ES-I3 (cell line): ENCODE measurements around the gene MRTFB.
A peak's percentile ranks its signal among the peaks of the same experiment; 100 is the strongest.
"Not testable (repeated sequence)": the region's sequence is repeated elsewhere in the genome, so short reads cannot be mapped to it uniquely, and the experiment has no call there.

Experiments used
- H3K36me3 ChIP-seq: 2 replicates; pipeline ENCODE4 v1.6.1; 2013; ENCODE audit warnings: mild to moderate bottlenecking, low read length, control low read depth, moderate library complexity; ENCODE audit not compliant: insufficient read depth
- H3K4me1 ChIP-seq: 2 replicates; pipeline ENCODE4 v1.6.1; 2013; ENCODE audit warnings: mild to moderate bottlenecking, control low read depth, low read length; ENCODE audit not compliant: insufficient read depth
- H3K9ac ChIP-seq: 2 replicates; pipeline ENCODE4 v1.6.1; 2013; ENCODE audit warnings: low read depth, mild to moderate bottlenecking, low read length, moderate library complexity
- H3K9me3 ChIP-seq: 2 replicates; pipeline ENCODE4 v1.6.1; 2013; ENCODE audit warnings: mild to moderate bottlenecking, low read length, moderate library complexity; ENCODE audit not compliant: control insufficient read depth, insufficient read depth

Gene MRTFB

DNA sequence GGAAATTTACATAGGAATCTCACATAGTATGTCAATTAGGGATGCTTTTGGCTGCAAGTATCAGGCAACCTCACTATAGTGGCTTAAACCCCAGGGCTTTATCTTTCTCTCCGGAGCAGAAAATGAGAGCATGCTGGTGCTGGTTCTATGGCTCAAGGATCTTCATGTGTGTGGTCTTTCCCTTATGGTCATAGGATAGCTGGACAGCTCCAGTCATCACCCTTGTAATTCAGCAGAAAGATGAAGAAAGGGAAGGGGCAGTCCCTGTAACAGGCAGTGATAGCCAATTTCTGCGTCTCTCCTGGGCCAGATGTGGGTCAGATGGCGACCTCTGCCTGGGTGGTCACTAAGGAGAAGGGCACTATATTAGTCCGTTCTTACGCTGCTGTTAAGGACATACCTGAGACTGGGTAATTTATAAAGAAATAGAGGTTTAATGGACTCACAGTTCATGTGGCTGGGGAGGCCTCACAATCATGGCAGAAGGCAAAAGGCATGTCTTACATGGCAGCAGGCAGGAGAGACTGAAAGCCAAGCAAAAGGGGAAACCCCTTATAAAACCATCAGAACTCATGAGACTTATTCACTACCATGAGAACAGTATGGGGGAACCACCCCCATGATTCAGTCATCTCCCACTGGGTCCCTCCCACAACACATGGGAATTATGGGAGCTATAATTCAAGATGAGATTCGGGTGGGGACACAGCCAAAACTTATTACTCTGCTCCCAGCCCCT, 23.8 kb upstream of the MRTFB start:
- H3K9me3 ChIP-seq, H3K36me3 ChIP-seq, H3K9ac ChIP-seq: not testable (repeated sequence)
- H3K4me1 ChIP-seq = peaks cover 18% of the 10 kb centered on the region

DNA sequence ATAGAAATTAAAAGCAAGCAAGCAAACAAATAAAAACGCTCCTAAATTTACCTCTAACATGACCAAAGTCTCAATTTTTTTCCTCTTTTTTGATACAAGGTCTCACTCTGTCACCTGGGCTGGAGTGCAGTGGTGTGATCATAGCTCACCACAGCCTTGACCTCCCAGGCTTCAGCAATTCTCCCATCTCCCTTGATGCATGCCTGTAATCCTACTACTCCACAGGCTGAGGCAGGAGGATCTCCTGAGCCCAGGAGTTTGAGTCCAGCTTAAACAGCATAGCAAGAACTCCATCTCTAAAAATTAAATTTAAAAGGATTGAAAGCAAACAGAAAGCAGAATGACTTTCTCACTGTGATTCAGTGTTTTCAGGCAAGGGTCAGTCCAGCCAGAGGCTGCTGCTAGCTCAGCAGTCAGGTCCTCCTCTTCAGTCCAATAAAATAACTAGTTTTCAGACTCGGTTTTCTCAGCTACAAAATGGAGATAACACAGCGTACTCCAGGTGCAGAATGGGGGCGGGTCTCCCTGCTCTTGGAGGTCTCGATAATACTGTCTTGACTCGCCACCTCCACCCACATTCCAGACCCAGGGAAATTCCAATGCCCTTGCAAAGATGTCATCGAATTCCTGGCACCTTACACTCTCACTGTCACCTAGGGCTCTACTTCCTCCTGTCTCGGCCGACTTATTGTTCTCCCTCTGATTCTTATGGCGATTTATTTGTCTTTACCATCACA, 20.7 kb upstream of the MRTFB start:
- peak overlapping the region; percentile 28 for H3K9ac ChIP-seq

DNA sequence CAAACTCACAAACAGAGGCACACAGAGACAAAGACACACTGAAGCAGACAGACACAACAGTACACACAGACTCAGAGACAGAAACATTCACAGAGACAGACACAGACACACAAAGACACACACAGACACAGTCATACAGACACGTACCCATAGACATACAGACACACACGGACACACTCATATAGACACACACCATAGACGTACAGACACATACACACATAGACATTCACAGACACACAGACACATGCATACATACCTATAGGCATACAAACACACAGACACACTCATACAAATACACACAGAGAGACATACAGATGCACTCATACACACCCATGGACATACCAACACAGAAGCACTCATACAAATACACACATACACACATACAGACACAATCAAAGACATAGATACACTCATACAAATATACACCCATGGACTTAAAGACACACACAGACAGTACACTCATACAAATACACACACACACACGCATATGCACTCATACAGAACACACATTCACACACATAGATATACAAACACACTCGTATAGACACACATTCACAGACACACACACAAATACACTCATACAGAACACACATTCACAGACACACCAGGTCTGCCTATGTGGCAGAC, 19.9 kb upstream of the MRTFB start:
- Histone ChIP-seq H3K36me3 (no peaks in the 10 kb centered on the region), H3K4me1 (peaks cover 18% of the 10 kb centered on the region), H3K9ac (peak overlapping the region; percentile 2; the same call in 1 of the 2 replicates), H3K9me3 (no peaks in the 10 kb centered on the region; the same call in 1 of the 2 replicates)

More for the DNA sequence above, 20.7 kb upstream of the MRTFB start:
- Histone ChIP-seq H3K4me1 (peaks cover 18% of the 10 kb centered on the region), H3K9me3 (no peaks in the 10 kb centered on the region), H3K36me3 (no peaks in the 10 kb centered on the region)

DNA sequence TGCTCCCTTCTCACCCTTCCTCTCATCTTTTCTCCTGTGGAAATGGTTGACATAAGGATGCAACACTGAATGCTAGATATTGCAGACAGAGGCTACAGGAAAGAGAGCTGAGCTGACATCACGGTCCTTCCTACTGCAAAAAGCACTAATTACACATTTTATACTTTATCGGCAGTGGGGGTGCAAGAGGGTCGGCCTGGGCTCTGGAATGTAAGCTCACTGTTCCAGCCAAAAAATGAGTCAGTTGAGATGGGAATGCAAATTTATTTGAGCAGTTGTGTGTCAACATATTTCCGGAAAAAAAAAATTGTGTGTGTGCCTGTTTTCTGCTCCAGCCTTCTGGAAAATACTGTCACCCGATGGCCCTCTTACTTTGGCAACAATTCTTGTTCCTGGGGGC, 14.1 kb upstream of the MRTFB start:
- H3K4me1 ChIP-seq = no peaks in the 10 kb centered on the region
- H3K9ac ChIP-seq = no peak overlapping the region
- peaks cover 3% of the 10 kb centered on the region for H3K9me3 ChIP-seq
- no peaks in the 10 kb centered on the region for H3K36me3 ChIP-seq

DNA sequence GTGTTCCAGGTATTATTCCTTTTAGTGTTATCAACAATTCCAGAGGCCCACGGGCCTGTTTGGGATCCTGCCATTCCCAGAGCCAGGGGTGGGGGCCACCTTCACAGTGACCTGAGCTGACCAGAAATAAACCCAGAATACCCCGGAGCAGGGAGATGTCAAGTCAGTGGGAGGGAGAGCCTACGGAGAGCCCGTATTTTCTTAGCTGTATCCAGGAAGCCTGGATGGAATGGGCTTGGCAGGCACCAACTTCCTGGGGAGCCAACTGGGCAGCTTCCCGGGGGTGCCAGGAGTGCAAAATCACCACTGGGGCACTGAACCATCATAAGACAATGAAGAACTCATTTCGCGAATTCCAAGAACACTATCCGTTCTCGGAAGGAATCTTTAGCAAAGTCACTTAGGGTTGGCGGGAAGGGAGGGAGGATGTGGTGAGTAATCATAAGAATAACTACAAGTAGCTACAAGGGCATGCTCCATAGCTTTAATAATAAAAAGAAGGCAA, 13.2 kb upstream of the MRTFB start:
- H3K9me3 ChIP-seq = peaks cover 3% of the 10 kb centered on the region
- no peaks in the 10 kb centered on the region for H3K4me1 ChIP-seq
- H3K36me3 ChIP-seq = no peaks in the 10 kb centered on the region
- H3K9ac ChIP-seq = no peak overlapping the region

DNA sequence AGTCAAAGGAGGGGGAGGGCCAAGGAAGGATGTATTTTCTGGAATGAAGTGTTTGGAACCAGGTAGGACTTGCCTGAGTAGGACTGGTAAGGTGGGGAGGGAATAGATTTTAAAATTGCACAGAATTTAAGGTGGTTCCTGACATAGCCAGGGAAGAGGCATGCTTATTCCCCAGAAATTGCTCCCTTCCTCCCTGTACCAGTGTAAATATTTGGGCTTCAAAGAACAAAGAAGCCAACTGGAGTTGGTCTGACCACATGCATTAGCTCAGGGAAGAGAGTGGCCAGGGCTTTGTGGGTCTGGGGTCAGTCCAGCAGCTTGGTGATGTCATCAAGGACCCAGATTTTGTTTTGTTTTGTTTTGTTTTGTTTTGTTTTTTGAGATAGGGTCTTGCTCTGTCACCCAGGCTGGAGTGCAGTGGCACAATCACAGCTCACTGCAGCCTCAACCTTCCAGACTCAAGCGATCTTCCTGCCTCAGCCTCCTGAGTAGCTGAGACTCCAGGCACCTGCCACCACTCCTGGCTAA, 9.3 kb upstream of the MRTFB start:
- Histone ChIP-seq H3K9me3 (peaks cover 3% of the 10 kb centered on the region), H3K9ac (no peak overlapping the region), H3K4me1 (no peaks in the 10 kb centered on the region), H3K36me3 (no peaks in the 10 kb centered on the region)

- H3K36me3 ChIP-seq = no peaks in the 10 kb centered on the region
- no peaks in the 10 kb centered on the region for H3K4me1 ChIP-seq
- no peaks in the 10 kb centered on the region for H3K9me3 ChIP-seq
- H3K9ac ChIP-seq = no peak overlapping the region
Observed at GRCh38 chr16:14062261-14062660, 8.9 kb upstream of the MRTFB start.

DNA sequence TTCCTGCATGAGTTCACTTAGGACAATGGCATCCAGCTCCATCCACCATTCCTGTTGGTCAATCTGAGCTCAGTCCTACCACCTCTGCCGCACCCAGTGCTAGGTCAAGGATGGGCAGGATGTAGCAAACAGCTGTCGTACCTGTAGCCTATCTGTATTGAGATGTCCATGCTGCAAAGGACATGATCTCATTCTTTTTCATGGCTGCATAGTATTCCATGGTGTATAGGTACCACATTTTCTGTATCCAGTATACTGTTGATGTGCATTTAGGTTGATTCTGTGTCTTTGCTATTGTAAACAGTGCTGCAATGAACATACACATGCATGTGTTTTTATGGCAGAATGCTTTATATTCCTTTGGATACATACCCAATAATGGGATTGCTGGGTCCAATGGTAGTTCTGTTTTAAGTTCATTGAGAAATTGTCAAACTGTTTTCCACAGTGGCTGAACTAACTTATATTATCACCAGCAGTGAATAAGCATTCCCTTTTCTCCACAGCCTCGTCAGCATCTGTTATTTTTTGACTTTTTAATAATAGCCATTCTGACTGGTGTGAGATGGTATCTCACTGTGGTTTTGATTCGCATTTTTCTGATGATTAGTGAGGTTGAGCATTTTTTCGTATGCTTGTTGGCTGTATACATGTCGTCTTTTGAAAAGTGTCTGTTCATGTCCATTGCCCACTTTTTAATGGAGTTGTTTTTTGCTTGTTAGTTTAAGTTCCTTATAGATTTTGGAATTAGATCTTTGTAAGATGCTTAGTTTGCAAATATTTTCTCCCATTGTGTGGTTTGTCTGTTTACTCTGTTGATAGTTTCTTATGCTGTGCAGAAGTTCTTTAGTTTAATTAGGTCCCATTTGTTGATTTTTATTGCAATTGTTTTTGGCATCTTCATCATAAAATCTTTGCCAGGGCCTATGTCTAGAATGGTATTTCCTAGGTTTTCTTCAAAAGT, 7.2 kb upstream of the MRTFB start:
- Histone ChIP-seq H3K36me3 (no peaks in the 10 kb centered on the region), H3K9ac (no peak overlapping the region), H3K9me3 (no peaks in the 10 kb centered on the region), H3K4me1 (no peaks in the 10 kb centered on the region)

GRCh38 chr16:14069818-14070217, 1.3 kb upstream of the MRTFB start:
- Histone ChIP-seq H3K36me3 (no peaks in the 10 kb centered on the region), H3K9me3 (no peaks in the 10 kb centered on the region), H3K9ac (no peak overlapping the region), H3K4me1 (no peaks in the 10 kb centered on the region)

- Histone ChIP-seq H3K36me3 (0 out of 2 replicates have a peak, but pooled peaks cover 3% of the 10 kb centered on the region), H3K9me3 (no peaks in the 10 kb centered on the region), H3K4me1 (no peaks in the 10 kb centered on the region), H3K9ac (peak overlapping the region; percentile 76)
Observed at GRCh38 chr16:14070555-14070876, 603 bp upstream of the MRTFB start.

DNA sequence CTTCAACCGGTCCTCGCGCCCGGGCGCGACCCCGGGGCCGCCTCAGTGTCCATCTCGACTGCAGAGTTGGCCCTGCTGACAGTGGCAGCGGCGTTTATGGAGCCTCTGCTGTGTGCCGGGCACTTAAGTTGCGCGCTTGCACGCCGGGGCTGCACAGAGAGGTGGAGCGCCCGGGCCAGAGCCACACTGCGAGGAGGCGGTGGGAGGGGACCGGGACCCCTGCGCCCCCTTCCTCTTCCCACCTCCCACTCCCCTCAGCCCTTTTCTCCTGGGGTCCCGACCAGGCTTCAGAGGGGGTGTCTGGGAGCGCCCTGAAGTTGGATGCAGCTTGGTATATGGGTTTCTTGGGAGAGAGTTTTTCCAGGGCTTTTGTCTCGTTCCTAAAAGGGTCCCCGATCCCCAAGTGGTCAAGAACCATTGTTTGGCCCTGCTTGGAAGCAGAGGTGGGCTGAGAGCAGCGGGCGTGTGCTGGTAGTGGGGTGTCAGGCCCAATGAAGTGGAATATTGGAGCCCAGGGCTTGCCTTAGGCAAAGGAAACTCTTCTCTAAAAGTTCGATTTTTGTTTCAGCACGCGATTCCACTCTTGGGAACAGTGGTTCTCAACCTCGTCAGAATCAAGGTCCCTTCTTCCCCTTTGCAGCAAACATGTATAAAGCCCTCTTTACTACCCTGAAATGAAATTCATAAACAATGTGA, 605 bp downstream of the MRTFB start:
- Histone ChIP-seq H3K9ac (peak overlapping the region; percentile 76), H3K36me3 (0 out of 2 replicates have a peak, but pooled peaks cover 3% of the 10 kb centered on the region), H3K4me1 (no peaks in the 10 kb centered on the region), H3K9me3 (no peaks in the 10 kb centered on the region)

DNA sequence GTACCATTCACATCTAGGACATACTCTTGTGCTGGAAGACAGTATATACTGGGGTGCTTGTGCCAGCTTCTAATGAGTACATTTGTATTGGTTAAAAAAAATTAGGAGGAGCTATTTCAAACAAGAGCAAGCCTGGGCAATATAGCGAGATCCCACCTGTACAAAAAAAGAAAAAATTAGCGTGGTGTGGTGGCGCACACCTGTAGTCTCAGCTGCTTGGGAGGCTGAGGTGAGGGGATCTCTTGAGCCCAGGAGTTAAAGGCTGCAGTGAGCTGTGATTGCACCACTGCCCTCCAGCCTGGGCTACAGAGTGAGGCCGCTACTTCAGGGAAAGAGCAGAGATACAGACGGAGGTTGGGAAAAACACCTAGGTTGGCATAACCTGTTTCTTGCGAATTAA, 1.2 kb downstream of the MRTFB start:
- peak overlapping the region; percentile 76; the same call in 1 of the 2 replicates for H3K9ac ChIP-seq
- H3K4me1 ChIP-seq = no peaks in the 10 kb centered on the region
- no peaks in the 10 kb centered on the region for H3K9me3 ChIP-seq
- H3K36me3 ChIP-seq = 0 out of 2 replicates have a peak, but pooled peaks cover 3% of the 10 kb centered on the region

- Histone ChIP-seq H3K9me3 (no peaks in the 10 kb centered on the region), H3K36me3 (0 out of 2 replicates have a peak, but pooled peaks cover 3% of the 10 kb centered on the region), H3K9ac (no peak overlapping the region), H3K4me1 (no peaks in the 10 kb centered on the region)
Observed at GRCh38 chr16:14074544-14074943, 3.4 kb downstream of the MRTFB start.
